Islet precursor cell (in vitro differentiated cells): ENCODE measurements around the gene FLOT2.
"Not testable (repeated sequence)": the region's sequence is repeated elsewhere in the genome, so short reads cannot be mapped to it uniquely, and the experiment has no call there.

Experiments used
- DNase-seq: peaks from one replicate; pipeline ENCODE4 v3.0.0-alpha.2; 2018

Gene FLOT2

DNA sequence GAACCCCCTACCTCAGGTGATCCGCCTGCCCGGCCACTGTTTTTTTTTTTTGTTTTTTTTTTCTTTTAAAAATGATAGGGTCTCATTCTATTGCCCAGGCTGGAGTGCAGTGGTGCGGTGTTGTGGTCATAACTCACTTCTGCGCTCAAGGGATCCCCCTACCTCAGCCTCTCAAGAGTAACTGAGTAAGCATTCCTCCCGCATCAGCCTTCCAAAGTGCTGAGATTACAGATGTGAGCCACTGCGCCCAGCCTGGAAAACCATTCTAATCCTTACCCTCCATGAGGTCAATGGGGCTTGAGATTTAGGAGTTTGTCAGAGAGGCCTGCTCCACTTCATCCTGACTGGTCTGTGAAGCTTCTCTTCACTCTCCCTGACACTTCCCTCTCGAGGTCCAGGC, 30.3 kb downstream of the FLOT2 start:
- no peak for DNase-seq

DNA sequence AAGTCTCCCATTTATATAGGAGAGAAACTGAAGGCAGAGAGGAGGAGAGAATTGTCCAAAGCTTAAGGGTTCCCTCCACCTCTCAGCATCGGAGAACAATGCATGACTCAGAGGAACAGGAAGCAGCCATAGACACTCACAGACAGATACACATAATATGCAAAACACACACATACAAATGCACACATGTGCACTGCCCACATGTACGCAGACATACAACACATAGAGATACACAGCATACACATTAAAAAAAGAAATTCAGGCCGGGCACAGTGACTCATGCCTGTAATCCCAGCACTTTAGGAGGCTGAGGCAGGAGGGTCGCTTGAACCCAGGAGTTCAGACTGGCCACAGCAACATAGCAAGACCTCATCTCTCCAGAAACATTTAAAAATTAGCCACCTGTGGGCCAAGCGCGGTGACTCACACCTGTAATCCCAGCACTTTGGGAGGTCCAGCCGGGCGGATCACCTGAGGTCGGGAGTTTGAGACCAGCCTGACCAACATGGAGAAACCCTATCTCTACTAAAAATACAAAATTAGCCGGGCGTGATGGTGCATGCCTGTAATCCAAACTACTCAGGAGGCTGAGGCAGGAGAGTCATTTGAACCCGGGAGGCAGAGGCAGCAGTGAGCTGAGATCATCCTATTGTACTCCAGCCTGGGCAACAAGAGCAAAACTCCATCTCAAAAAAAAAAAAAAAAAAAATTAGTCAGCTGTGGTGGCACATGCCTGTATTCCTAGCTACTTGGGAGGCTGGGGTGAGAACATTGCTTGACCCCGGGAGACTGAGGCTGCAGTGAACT, 31.4 kb downstream of the FLOT2 start:
- DNase-seq, result no peak

DNA sequence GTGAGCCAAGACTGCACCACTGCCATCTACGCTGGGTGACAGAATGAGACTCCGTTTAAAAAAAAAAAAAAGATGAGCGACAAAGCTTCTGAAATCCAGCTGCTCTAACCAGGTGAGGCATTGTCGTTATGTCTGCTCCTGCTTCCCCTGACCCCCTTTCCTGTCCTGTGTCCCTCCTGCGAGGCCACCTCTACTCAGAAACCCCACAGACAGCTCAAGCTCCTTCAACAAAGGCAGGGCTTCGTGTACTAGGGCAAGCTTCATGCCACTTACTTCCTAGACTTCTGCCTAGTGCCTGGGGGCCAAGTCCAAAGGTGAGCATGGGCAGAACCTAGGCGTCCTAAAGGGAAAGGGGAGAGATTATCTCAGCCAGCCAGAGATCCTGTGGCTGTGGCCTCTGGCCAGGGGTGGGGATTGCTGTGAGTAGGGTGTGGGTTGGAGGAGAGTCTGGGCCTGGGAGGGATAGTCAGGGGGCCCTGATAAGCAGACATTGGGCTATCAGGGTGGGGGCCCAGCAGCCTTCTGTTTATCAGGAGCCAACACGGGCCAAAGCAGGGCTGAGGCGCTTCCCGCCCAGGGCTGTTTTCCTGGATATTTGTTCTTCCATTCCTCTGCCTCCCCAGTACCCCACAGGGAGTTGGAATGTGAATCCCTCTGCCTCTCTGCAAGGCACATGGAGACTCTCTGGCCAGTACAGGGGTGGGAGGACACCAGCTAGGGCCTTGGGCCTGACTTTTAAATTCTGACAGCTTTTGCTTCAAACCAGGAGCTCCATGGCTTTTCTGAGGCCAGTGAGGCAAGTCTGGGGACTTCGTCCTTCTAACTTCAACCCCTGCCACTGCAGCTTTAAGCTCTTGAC, 32.3 kb downstream of the FLOT2 start:
- DNase-seq, result no peak

DNA sequence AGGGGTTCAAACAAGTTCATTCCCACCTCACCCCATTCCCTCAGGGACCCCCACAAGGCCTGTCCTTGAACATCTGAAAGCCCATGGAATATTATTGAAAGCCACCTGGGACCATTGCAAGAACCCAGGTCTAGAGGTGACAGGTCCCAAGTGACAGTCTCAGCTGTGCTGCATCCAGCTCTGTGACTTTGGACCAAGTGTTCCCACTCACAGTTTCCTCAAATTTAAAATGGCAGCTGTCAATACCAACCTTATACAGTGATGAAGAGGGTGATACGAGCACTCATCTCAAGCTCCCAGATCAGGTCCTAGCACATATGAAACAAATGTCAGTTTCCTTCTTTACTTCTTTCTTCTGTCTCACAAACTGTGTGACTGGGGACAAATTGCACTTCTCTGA, 33.6 kb downstream of the FLOT2 start:
- no peak for DNase-seq

DNA sequence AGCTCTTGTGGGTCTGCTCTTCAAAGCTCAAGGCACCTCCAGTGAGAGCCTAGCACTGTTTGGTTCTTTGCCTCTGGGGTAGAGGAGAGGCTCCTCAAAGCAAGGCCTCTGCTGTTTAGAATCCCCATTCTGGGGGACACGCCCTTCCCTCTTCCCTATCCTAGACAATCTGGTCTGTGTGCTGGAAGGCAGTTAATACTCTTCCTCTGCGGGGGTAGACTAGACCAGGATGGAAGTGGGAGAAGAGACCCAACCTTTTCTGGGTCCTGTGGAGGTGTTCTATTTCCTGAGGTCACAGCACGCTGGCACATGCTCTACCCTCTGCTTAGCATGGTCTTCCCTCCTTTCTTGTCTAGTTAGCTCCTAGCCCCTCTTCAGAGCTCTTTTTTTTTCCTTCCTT, 35.0 kb downstream of the FLOT2 start:
- DNase-seq, result no peak

DNA sequence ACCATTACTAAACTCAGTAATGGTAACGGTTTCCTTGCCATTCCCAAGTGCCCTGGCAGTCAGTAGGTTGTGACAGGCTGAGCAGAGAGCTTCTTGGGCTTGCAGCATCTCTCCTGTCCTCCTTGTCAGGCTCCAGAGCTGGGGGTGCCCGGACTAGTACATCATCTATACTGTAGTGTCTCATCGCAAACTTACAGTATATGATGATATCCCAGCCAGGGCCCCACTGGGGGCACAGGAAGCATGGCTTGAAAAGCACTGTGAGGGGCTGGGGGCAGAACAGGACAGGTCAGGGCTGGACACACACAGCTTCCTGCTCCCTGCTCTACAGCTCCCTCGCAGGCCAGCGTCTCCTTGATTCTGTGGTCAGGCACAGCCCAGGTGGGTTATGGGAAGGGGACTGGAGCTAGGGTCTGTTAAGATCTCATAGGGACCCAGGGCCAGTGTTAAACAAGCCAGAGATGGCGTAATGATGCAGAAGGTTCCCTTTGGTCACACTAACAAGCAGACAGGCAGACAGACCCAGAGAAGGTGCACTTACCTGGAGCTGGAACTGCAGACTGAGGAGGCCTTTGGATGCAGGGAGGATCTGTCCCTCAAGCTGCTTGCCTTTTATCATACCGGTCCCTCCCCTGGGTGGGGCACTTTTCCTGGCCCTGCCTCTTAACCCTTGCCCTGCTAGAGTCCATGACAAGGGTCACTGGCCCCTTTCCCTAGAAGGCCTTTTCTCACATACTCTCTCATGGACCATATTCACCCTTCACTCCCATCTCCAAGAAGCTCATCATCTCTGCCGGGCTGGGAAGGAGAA, 35.9 kb downstream of the FLOT2 start:
- peak; percentile 60 for DNase-seq

DNA sequence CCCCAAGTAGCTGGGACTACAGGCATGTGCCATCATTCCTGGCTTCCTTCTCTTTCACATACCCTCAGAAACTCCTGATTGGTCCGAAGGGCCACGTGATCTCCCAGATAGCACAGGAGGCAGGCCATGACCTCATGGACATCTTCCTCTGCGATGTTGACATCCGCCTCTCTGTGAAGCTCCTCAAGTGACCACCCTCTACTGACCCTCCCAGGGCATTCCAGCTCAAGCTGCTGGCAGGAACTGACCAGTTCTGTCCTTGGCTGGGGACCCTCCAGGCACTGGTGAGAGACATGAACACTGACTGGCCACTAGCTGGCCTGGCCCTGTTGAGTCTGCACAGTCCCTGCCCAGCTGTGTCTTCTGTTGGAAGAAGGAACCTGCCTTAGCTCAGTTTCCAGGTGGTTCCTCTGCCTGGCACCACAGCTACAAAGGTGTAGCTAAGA, 37.1 kb downstream of the FLOT2 start:
- DNase-seq, result no peak

DNA sequence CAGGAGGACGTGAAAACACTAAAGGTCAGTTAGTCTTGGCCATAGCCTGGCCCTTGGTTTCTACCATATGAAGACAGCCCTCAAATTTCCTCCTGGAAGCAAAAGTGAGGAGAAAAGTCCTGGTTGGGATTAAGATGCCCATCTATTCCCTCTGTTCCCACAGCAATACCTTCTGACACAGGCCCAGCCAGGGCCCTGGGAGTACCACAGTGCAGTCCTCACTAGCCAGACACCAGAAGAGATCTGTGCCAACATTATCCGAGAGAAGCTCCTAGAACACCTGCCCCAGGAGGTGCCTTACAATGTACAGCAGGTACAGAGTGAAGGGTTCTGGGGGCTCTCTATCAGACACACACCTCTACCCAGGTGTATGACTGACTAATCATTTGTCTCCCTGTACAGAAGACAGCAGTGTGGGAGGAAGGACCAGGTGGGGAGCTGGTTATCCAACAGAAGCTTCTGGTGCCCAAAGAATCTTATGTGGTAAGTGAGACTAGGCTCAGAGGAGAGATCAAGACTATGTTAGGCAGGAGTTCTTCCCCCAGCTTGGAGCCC, 38.7 kb downstream of the FLOT2 start:
- DNase-seq, result no peak

DNA sequence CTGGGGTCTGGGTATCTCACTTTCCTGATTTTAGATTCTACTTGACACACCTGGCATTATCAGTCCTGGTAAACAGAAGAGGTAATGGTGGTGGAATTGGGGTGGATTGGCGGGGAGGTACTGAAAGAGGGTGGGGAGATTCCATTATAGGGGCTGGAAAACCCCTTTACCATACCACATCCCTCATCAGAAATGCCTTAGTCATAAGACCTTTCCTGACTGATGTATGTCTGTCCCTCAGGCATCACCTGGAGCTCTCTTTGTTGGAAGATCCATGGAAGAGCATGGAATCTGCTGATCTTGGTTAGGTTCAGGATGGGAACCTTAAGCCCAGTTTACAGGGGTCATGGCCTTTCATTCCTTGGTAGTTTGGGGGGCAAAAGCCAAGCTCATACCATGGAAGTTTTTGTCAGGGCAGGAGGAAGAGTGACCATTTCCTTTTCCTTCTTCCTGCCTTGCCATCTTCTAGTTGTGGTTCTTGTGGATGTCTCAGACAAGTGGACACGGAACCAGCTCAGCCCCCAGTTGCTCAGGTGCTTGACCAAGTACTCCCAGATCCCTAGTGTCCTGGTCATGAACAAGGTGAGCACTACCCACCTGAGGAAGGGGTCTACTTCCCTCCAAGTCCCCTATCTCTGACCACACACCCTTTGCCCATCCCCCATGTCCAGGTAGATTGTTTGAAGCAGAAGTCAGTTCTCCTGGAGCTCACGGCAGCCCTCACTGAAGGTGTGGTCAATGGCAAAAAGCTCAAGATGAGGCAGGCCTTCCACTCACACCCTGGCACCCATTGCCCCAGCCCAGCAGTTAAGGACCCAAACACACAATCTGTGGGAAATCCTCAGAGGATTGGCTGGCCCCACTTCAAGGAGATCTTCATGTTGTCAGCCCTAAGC, 39.4 kb downstream of the FLOT2 start:
- DNase-seq, result no peak

DNA sequence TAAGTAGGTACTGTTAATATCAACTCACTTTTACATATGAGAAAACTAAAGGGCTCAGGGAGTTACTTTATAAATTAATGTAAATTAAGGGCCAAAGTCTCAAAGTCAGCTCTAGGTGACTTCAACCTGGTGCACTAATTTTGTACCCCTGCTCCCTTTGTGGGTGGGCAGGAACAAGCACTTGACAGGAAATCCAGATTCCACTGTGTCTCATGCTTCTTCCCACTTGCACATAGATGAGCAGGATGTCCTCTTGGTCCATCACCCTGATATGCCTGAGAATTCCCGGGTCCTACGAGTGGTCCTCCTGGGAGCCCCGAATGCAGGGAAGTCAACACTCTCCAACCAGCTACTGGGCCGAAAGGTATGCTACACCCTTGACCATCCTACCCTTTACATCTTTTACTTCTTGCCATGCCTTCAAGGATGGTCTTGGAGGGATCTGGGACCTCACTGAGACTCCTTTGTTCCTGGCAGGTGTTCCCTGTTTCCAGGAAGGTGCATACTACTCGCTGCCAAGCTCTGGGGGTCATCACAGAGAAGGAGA, 41.4 kb downstream of the FLOT2 start:
- no peak for DNase-seq

DNA sequence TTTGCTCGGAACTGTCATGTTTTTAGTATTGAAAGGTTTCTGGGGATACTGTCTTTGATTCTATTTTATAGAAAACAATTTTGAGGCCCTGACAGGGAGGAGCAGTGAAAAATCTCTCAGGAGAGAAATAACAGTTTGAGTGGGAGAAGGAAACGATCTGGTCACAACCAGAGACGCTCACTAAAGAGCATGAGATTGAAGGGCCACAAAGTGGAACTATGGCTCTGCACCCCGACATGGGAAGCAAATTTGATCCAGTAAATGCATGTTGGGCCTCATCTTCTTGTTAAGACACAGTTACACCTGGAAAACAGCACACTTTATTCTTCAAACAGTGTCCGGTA, 42.2 kb downstream of the FLOT2 start:
- DNase-seq, result no peak

DNA sequence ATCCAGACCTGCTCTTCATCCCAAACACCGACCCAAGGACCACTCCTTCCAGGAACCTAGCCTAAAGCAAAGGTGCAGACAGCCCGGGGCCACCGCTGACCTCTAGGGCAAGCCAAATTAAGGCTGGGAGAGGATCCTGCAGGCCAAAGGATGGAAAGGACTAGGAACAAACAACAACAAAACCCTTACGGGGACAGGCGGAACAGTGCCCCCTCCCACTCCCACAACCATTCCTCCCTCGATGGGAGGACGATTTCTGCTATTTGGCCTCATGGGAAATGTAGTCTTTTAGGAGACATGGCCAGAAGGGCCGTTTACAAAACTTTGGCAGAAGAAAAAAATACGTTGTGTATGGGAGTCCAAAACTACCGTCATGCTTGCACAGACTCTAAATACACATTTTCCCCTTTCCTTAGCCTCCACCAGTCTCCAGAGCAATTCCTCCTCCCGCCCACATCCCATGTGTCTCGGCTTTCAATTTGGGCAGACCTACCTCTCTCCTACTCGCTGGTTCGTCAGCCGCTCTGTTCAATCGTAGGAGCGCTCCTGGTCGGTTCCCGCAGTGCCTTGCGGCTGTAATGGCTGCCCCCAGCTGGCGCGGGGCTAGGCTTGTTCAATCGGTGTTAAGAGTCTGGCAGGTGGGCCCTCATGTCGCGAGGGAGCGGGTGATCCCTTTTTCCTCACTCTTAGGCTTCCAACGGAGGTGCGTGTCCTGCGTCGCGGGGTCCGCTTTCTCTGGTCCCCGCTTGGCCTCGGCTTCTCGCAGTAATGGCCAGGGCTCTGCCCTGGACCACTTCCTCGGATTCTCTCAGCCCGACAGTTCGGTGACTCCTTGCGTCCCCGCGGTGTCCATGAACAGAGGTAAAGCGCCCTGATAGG, 42.8 kb downstream of the FLOT2 start, which contains the start of gene ERAL1:
TSS of gene ERAL1 (plus strand) at position 560 of the 879 bp plus-strand sequence. CDS start at position 579, 19 bp downstream.
- peak; percentile 97 for DNase-seq

DNA sequence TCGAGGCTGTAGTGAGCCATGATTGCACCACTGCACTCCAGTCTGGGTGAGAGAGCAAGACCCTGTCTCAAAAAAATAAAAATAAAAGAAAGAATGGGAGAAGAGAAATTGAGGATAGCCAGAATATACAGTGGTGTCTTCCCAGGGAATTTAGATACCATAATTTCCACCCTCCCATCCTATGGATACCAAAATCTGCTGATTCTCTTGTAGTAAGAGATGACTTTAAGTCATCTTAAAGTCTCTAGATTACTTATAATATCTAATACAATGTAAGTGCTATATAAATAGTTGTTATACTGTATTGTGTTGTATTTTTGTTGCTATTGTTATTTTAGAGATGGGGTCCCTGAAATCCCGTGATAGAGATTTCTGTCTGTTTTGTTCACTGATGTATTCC, 44.2 kb downstream of the FLOT2 start:
- DNase-seq, result no peak

DNA sequence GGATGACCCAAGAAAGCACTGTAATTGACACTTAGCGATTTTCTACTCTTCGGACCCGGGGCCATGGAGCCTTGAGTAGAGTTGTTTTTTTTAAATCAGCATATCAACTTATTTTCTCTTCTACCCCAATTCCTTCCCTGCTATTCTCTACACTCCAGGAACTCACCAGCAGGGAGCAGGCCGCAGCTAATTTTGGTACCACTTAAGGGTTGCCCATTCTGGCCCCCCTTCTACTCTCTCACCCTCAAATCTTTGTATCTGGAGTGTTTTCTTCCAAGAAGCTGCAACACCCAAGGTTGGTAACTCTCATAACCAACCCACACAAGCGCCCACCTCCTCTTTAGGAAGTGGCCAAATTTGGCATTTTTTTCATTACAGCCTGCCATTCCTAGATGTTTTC, 48.3 kb downstream of the FLOT2 start:
- no peak for DNase-seq

DNA sequence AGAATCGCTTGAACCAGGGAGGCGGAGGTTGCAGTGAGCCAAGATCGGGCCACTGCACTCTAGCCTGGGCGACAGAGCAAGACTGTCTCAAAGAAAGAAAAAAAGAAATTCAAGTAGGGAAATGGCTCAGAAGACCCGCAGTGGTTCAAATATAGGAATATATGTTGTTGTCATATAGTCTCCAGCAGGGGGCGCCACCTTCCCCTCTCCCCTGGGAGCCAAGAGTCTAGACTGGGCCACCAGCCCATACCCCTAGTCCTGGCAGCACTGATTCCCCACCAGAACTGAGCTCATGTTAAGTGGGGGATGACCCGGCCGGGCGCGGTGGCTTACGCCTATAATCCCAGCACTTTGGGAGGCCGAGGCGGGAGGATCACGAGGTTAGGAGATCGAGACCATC, 48.9 kb downstream of the FLOT2 start:
- not testable (repeated sequence) for DNase-seq

DNA sequence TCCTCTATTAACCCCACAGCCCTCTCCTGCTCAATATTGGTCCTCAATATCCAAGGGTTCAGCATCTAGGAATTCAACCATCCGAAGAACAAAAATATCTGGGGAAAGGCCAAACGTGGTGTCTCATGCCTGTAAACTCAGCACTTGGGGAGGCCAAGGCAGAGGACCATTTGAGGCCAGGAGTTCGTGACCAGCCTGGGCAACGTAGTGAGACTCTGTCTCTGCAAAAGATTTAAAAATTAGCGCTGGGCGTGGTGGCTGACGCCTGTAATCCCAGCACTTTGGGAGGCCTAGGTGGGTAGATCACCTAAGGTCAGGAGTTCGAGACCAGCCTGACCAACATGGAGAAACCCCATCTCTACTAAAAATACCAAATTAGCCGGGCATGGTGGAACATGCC, 50.8 kb downstream of the FLOT2 start:
- DNase-seq, result not testable (repeated sequence)

DNA sequence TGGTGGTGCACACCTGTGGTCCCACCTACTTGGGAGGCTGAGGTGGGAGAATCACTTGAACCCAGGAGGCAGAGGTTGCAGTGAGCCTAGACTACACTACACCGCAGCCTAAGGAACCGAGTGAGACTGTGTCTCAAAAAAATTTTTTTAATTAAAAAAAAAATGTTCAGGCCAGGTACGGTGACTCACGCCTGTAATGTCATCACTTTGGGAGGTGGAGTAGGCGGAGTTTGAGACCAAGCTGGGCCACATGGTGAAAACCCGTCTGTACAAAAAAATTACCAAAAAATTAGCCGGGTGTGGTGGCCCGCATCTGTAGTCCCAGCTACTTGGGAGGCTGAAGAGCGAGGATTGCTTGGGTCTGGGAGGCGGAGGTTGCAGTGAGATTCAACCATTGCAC, 51.3 kb downstream of the FLOT2 start:
- no peak for DNase-seq

DNA sequence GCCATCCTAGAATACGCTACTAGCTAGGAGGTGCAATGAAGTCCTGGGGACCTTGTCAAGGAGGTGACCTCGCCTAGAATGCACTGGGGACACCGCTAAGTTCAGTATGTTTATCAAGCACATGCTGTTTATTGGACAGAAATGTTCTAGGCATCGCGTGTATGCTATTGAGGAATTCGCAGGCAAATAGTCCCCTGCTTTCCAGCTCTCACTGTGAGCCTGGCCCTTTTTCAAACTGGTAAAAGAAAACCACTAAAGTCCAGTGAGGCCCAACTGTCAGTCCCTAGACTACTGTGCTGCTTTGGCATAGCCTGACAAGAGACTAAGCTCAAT, 53.8 kb downstream of the FLOT2 start:
- no peak for DNase-seq

DNA sequence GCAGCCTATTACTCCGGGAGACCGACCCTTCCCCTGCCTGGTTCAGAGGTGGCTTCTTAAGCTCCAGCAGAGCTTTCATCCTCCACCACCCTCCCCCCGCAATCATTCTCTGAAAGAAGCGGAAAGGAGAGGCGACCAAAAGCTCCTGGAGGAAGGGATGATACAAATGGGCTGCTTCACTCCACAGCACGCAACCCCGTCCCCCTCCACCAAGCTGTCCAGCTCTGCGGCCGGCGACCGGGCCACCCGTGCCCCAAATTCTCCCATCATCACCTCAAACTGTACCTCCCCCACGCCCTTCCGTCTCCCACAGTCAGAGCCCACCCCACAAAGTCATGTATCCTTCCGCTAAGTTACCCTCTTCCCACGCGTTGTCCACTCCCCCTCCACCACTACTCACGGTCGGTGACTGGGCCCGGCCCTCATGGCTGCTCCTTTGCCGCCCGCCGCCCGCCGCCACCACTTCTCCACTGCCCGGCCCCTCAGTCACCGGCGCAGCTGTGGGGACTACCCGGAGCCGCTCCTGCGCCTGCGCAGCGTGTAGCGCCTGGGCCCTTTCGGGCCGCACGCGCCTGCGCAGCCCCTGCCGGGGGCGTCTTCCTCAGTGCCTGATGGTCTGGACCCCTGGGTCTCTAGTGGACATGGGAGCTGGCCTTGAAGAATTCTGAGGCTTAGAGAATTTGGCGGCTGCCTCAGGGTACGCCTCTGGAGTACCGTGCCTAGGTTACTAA, 55.1 kb downstream of the FLOT2 start, which contains the start of gene FAM222B:
TSS of gene FAM222B (minus strand) at position 509 of the 731 bp plus-strand sequence. CDS start 76,123 bp downstream, outside the sequence.
- DNase-seq, result peak; percentile 98

DNA sequence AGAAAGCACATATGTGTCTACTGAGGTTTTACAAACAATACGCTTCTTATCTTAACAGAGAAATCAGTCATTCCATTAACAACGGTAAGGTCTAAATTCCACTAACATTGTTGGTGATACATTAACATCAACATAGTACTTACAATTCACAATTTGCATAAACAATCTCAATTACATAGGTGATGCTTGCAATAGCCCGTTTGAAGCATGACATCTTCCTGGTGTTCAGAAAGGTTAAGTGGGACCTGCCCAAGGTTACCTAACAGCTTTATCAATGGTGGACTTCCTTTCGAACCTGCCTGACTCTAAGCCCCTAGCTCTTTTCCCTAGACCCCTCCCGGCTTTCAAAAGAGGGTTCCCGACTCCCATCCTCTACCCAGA, 55.6 kb downstream of the FLOT2 start:
- DNase-seq, result no peak
